ENCODE results near the gene CD226. TPM values are rescaled to one million over a fixed set of nuclear protein-coding genes. Genes with fewer than 3 reads are reported as not detected.

Gene CD226
- total and polyA plus RNA-seq, 10 of the 15 experiments (the other 5 are each of a cell fraction or from before 2014, with no cell fraction given) = 12.9 to 68.8 (median 47.3) TPM

DNA sequence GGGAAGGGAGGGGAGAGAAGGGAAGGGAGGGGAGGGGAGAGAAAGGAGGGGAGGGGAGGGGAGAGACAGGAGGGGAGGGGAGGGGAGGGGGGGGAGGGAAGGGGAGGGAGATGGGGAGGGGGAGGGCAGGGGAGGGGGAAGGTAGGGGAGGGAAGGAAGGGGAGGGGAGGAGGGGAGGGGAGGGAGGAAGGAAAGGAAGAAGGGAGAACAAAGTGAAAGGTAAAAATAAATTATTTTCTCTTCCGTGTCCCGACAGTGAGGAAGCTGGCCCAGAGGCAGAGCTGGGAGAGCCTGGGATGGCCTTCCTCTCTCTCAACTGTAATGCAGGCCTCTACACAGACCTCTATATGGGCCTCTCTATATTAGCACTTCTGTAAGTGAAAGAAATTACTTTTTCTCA, 53.2 kb downstream of the CD226 start:
- DNase-seq (ENCODE audit: low read depth, low spot score) (no peak), ATAC-seq (no peak), FAIRE-seq (no peak)
- H3K79me2 ChIP-seq (ENCODE audit: control insufficient read depth, insufficient read depth, low read length) = peaks cover 23% of the 10 kb centered on the region
- no CpG with 5 or more reads among the region's 2 CpGs for WGBS (ENCODE audit: insufficient coverage, insufficient replicate concordance, low lambda C conversion rate, missing lambda C conversion rate)
- H3K4me2 ChIP-seq (ENCODE audit: control insufficient read depth, insufficient read depth) = no peak overlapping the region
- SMC1A ChIA-PET (ENCODE audit: uncharacterized antibody, unreplicated experiment) = no interaction called here
- CTCF ChIA-PET = no interaction called here
- peaks cover 6 to 10% of the 10 kb centered on the region in 2 experiments for H3K36me3 ChIP-seq (ENCODE audit: control insufficient read depth in 2 of 2, insufficient read depth in 2 of 2, low read length in 1 of 2)
- peaks cover 3% of the 10 kb centered on the region; the same call in 2 of the 3 replicates for H3K9me3 ChIP-seq (replicated peaks; ENCODE audit: control insufficient read depth, insufficient read depth, low read length)
- H3K4me3 ChIP-seq = no peak overlapping the region
- no peak overlapping the region for H2AFZ ChIP-seq (ENCODE audit: control insufficient read depth, low read depth, low read length)
- RAD21 ChIA-PET (ENCODE audit: unreplicated experiment) = no interaction called here
- peaks cover 3% of the 10 kb centered on the region; the same call in 1 of the 2 replicates for H4K20me1 ChIP-seq (ENCODE audit: control insufficient read depth, insufficient read depth)
- in situ Hi-C loops (cut with MboI) (no loop called here), intact Hi-C loops (cut with micrococcal nuclease; ENCODE audit: unreplicated experiment) (no loop called here)
- no peaks in the 10 kb centered on the region for H3K27me3 ChIP-seq (replicated peaks in 1 of 2; ENCODE audit: control insufficient read depth in 2 of 2, insufficient read depth in 2 of 2, low read length in 1 of 2)
- BruUV-seq (replicated peaks) = no TSS peak
- H3K9ac ChIP-seq (ENCODE audit: control insufficient read depth, insufficient read depth, low read length) = no peak overlapping the region
- POLR2A ChIA-PET = no interaction called here
- H3K4me1 ChIP-seq (ENCODE audit: control insufficient read depth, insufficient read depth, low read length) = peaks cover 30% of the 10 kb centered on the region
- no peak overlapping the region for H3K27ac ChIP-seq (ENCODE audit: control insufficient read depth, insufficient read depth)
- TF ChIP-seq, protein P1, sequence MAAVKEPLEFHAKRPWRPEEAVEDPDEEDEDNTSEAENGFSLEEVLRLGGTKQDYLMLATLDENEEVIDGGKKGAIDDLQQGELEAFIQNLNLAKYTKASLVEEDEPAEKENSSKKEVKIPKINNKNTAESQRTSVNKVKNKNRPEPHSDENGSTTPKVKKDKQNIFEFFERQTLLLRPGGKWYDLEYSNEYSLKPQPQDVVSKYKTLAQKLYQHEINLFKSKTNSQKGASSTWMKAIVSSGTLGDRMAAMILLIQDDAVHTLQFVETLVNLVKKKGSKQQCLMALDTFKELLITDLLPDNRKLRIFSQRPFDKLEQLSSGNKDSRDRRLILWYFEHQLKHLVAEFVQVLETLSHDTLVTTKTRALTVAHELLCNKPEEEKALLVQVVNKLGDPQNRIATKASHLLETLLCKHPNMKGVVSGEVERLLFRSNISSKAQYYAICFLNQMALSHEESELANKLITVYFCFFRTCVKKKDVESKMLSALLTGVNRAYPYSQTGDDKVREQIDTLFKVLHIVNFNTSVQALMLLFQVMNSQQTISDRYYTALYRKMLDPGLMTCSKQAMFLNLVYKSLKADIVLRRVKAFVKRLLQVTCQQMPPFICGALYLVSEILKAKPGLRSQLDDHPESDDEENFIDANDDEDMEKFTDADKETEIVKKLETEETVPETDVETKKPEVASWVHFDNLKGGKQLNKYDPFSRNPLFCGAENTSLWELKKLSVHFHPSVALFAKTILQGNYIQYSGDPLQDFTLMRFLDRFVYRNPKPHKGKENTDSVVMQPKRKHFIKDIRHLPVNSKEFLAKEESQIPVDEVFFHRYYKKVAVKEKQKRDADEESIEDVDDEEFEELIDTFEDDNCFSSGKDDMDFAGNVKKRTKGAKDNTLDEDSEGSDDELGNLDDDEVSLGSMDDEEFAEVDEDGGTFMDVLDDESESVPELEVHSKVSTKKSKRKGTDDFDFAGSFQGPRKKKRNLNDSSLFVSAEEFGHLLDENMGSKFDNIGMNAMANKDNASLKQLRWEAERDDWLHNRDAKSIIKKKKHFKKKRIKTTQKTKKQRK (IDR thresholded peaks at IDR 0.05; ENCODE audit: low read depth, low read length) = no peak
- TF ChIP-seq POLR2A (IDR thresholded peaks at IDR 0.05; ENCODE audit: low read depth, low read length) (no peak), BHLHE40 (IDR thresholded peaks at IDR 0.05; ENCODE audit: borderline replicate concordance in 1 of 2, low read depth in 2 of 2, low read length in 1 of 2) (no peak), KDM1A (IDR thresholded peaks at IDR 0.05; ENCODE audit: borderline replicate concordance) (no peak), RB1 (IDR thresholded peaks at IDR 0.05; ENCODE audit: borderline replicate concordance) (no peak), BMI1 (IDR thresholded peaks at IDR 0.05; ENCODE audit: borderline replicate concordance) (no peak), NBN (IDR thresholded peaks at IDR 0.05) (no peak), JUNB (IDR thresholded peaks at IDR 0.05) (no peak), RAD21 (IDR thresholded peaks at IDR 0.05; ENCODE audit: insufficient read depth, low read depth, low read length) (no peak), STAT3 (IDR thresholded peaks at IDR 0.05; ENCODE audit: low read depth, low read length) (no peak), RUNX3 (IDR thresholded peaks at IDR 0.05; ENCODE audit: low read length) (no peak)
- TF ChIP-seq, protein P2, sequence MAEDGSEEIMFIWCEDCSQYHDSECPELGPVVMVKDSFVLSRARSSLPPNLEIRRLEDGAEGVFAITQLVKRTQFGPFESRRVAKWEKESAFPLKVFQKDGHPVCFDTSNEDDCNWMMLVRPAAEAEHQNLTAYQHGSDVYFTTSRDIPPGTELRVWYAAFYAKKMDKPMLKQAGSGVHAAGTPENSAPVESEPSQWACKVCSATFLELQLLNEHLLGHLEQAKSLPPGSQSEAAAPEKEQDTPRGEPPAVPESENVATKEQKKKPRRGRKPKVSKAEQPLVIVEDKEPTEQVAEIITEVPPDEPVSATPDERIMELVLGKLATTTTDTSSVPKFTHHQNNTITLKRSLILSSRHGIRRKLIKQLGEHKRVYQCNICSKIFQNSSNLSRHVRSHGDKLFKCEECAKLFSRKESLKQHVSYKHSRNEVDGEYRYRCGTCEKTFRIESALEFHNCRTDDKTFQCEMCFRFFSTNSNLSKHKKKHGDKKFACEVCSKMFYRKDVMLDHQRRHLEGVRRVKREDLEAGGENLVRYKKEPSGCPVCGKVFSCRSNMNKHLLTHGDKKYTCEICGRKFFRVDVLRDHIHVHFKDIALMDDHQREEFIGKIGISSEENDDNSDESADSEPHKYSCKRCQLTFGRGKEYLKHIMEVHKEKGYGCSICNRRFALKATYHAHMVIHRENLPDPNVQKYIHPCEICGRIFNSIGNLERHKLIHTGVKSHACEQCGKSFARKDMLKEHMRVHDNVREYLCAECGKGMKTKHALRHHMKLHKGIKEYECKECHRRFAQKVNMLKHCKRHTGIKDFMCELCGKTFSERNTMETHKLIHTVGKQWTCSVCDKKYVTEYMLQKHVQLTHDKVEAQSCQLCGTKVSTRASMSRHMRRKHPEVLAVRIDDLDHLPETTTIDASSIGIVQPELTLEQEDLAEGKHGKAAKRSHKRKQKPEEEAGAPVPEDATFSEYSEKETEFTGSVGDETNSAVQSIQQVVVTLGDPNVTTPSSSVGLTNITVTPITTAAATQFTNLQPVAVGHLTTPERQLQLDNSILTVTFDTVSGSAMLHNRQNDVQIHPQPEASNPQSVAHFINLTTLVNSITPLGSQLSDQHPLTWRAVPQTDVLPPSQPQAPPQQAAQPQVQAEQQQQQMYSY (CRISPR knock-in tag; IDR thresholded peaks at IDR 0.05) = no peak
- TF ChIP-seq, protein P3, sequence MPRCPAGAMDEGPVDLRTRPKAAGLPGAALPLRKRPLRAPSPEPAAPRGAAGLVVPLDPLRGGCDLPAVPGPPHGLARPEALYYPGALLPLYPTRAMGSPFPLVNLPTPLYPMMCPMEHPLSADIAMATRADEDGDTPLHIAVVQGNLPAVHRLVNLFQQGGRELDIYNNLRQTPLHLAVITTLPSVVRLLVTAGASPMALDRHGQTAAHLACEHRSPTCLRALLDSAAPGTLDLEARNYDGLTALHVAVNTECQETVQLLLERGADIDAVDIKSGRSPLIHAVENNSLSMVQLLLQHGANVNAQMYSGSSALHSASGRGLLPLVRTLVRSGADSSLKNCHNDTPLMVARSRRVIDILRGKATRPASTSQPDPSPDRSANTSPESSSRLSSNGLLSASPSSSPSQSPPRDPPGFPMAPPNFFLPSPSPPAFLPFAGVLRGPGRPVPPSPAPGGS (IDR thresholded peaks at IDR 0.05; ENCODE audit: borderline replicate concordance, insufficient read depth, low read depth, low read length, poor library complexity, severe bottlenecking) = no peak
